ENCODE measurements around the gene RPL10.
A peak's percentile ranks its signal among the peaks of the same experiment; 100 is the strongest.
"Not testable (repeated sequence)": the region's sequence is repeated elsewhere in the genome, so short reads cannot be mapped to it uniquely, and the experiment has no call there.

RPL10 gene

DNA sequence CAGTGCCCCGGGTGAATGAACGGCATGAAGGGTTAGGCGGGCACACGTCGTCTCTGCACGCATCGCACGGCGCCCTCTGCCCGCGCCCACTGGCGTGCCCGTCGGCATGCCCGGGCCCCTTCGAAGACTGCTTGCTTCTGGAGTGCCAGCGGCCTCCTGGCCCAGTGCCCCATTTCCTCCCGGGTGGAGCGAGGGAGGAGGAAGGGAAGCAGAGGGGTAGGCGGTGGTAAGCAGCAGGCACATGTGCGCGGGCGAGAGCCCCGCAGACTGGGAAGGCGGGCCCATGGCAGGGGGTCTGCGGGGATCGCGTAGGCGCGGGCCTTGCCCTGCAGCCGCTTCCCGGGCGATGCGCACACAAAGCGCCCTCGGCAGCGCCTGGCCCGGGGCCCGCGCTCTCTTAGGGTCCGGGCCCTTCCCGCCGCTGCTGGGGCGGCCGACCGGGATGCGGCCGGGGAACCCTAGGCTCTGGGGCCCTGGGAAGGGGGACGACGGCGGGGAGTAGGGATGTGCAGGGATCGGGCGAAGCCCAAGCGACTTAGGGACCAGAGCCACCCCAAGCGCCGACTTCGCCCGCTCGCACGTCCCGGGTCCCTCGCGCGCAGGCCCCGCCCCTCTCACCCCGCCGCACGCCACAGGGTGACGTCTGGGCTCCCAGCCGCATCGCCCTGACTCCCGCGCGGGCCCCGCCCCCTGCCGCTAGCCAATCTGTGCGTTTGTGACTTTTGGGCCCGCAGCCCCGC is 19.9 kb upstream of the RPL10 start:
- peak; percentile 69 for DNase-seq (ENCODE audit: low read depth)

- DNase-seq (ENCODE audit: low read depth), result peak; percentile 98
These were observed 19.2 kb upstream of the RPL10 start, which contains the start of gene EMD for GRCh38 chrX:154378799-154379568. TSS of gene EMD (plus strand) at chrX:154379295. CDS start at chrX:154379485, 190 bp downstream.

GRCh38 chrX:154379569-154379951 is 18.6 kb upstream of the RPL10 start:
- DNase-seq (ENCODE audit: low read depth), result no peak

GRCh38 chrX:154380153-154380552 is 18.0 kb upstream of the RPL10 start:
- DNase-seq (ENCODE audit: low read depth), result no peak

GRCh38 chrX:154380787-154381186 is 17.4 kb upstream of the RPL10 start:
- no peak for DNase-seq (ENCODE audit: low read depth)

DNA sequence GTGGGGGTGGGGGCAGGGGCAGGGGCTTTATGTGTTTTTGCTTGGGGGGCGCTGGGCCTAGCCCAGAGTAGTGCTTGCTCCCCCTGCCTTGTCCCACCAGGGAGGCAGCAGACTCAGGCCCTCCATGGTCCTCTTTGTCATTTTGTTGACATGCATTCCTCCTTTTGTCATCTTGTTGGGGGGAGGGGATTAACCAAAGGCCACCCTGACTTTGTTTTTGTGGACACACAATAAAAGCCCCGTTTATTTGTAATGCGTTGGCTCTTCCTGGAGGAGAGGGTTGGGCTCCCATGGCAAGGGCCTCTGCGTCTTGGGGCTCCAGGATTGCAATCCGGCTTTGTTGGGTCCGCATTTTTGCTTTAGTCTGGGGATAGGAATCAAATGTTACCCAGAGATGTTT is 16.9 kb upstream of the RPL10 start:
- DNase-seq (ENCODE audit: low read depth), result no peak

DNA sequence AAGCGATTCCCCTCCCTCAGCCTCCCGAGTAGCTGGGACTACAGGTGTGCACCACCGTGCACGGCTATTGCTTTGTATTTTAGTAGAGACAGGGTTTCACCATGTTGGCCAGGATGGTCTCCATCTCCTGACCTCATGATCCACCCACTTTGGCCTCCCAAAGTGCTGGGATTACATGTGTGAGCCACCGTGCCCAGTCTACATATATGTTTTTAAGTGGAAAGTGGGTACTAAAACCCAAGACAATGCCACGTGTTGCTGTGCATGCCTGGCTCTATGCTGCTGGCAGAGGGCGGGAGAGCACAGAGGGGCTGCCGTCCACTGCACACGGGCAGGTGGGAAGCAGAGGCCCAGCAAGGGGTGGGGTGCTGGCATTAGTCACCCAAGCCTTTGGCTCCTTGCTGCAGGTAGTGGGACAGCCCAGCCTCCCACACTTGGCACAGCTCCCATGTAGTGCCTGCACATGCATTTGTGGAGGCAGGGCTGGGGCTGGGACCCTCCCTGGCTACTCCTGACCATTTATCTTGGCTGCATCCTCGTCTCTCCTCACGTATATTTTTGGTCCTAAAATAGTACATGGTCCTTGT is 15.6 kb upstream of the RPL10 start:
- DNase-seq (ENCODE audit: low read depth), result no peak

DNA sequence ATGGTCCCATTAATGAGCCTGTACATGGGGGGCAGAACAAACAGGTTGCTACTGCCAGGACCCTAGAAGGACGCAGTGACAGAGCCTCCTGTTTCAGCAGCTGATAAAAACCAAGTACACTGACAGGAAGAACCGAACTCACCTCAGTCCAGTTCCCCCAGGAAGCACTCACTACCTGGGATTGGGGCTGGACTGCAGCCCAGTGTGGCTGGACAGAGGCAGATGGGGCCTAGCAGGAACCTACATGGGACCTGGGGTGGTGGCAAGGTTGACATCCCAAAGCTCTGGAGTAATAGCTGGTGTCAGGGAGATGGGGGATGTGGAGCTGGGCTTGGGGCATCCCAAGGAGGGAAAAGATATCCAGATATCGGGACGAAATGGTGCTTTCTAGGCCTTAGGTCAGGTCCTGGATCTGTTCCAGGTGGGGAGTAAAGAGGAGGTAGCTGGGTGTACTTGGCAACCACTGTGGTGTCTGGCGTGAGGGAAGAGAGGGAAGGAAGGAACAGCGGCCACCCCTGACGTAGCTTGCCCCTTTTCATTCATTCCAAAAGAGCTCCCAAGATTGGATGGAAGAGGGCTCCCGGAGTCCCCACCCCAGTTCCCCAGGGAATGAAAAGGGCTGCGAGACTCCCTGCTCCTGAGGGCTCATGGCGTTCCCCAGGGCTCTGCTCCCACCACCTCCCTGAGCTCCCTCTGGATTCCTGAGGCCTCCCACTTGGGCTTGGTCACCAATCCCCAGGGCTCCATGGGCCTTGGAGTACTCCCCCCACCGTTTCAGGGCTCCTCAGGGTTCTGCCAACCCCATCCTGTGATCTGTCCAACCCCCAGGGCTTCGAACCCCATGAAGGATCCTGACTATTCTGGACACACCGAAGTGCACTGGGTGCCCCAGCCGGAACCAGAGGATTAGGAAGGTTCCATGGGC is 14.6 kb upstream of the RPL10 start:
- DNase-seq (ENCODE audit: low read depth), result no peak

DNA sequence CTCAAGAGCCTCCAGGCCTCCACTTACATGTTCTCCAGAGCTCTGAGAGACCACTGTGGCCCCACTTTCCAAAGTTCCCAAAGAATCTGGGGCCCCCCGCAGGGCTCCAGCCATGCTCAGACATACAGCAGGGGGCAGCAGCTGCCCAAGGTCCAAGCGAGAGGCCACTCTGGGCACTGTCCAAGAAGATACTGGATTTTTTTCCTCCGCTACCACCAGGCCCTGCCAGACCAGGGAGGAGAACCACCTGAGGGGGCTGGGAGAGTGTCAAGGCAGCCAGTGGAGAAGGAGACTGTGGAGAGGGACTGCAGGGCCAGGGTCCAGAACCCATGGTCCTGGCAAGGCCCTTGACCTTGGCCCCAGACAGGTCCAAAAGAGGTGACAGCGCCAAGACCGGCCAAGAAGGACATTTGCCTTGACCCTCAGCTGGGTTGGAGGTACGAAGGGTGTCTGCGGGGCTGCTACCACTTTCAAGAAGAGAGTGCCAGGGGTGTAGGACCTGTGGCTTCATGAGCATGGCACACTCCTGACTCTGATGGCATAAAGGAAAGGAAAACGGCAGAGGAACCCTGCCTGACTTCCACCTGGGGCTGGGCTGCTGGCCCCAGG is 13.8 kb upstream of the RPL10 start:
- peak; percentile 49 for DNase-seq (ENCODE audit: low read depth)

DNA sequence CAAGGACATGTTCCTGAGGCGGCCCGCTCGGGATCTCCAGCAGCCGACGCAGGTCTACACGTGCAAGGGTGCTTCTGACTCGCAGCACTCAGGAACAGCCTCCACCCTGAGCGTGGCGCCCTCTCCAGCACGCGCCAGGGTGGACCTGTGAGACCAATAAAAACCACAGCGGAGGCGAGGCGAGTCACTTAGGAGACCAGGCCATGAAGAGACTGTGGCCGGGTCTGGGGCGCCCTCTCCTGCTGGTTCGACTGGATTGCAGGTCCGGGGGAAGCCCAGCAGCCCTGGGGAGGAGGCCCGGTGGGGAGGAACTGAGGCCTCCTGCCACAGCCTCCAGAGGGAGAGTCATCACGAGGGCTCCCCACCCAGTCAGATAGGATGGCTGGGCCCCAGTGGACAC is 10.1 kb upstream of the RPL10 start:
- not testable (repeated sequence) for DNase-seq (ENCODE audit: low read depth)

DNA sequence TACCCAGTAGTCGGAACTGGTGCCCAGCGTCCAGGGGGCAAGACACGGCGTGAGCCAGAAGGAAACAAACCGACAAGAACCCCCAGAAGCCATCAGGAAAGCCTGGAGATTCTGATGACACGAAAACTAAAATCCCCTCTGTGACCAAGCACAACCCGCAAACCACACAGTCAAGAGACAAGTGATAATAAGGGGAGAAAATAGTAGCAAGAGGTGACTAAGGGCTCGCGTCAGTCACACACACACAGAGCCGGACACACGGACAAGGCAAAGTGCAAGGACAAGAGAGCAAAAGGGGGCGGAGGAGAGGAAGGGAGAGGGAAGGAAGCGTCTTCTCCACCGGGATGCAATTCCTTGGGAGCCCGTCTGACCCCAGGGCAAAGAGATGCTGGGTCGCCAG is 9.5 kb upstream of the RPL10 start:
- not testable (repeated sequence) for DNase-seq (ENCODE audit: low read depth)

DNA sequence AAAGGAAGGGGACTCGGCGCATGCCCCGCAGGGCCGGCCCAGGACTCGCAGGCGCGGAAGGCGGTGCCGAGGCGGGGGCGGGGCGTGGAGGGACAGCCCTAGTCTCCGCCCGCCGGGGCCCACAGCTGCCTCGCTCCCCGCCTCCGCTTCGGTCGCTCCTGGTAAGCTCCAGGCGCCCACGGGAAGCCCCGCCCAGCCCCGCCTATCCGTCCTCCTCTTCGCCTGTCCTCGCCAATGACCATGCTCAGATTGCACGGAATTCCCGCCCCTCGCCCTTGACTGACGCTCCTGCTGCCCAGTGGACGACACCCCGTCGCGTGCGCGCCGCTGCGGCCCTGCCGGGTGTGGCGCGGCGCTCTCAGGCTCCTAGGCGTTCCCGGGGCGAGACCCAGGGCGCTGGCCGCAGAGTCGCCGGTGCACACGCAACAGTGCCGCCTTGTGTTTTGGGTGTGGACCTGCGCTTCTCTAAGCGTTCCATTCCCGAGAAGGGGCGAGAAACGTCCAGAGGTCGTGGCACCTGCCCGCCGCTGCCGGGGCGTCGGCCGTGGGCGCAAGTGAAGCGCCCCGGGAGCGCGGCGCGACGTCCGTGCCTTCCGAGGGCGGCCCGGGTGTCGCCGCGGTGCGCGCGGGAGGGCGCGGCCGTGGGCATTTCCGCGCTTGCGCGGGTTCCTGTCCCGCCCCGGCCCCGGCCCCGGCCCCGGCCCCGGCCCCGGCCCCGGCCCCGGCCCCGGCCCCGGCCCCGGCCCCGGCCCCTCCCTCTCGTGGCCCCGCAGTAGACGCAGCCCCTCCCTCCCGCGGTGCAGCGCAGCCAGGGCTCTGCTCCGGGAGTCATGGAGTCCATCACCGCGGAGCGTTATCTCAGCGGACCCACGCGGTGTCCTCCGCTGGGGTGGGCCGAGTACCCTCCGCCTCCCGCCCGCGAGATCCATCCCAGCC is 8.1 kb upstream of the RPL10 start:
- DNase-seq (ENCODE audit: low read depth), result not testable (repeated sequence)

GRCh38 chrX:154396363-154396762 is 1.8 kb upstream of the RPL10 start:
- not testable (repeated sequence) for DNase-seq (ENCODE audit: low read depth)

DNA sequence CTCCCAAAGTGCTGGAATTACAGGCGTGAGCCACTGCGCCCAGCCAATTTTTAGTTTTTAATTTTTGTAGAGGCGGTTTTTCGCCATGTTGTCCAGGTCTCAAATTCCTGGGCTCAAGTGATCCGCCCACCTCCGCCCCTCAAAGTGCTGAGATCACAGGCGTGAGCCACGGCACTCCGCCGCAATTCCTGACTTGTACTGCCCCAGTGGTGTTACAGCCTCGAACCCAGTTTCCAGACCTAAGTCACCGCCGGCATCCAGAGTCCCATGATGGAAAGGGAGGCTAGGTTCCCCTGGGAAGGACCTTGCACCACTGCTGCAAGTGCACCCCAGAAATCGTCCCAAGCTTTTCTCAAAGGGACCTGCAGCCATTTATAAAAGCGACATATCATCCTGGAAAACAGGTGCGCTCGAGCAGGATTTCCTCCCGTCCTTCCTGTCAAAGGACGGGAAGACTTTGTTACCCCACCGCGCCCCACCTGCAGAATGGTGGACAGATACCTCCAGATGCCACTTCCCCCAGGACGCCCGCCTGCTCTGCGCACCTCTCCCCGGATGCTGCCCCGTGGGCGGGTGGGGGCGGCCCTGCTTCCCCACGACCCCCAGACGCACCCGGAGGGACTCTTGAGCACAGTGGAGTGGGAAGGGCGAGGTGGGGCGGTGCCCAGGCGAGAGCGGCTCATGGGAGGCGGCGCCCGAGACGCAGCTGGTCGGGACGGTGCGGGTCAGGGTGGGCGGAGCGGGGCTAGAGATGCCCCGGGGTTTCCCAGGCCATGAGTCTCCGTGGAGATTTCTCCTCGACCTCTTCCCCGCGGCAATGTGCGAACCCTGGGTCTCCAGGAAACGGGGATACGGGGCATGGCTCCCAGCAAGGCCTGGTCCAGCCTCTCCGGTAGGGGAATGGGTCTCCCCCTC is 947 bp upstream of the RPL10 start:
- DNase-seq (ENCODE audit: low read depth), result peak; percentile 76

- peak; percentile 84 for DNase-seq (ENCODE audit: low read depth)
These were observed 720 bp downstream of the RPL10 start for GRCh38 chrX:154398668-154399526.

DNA sequence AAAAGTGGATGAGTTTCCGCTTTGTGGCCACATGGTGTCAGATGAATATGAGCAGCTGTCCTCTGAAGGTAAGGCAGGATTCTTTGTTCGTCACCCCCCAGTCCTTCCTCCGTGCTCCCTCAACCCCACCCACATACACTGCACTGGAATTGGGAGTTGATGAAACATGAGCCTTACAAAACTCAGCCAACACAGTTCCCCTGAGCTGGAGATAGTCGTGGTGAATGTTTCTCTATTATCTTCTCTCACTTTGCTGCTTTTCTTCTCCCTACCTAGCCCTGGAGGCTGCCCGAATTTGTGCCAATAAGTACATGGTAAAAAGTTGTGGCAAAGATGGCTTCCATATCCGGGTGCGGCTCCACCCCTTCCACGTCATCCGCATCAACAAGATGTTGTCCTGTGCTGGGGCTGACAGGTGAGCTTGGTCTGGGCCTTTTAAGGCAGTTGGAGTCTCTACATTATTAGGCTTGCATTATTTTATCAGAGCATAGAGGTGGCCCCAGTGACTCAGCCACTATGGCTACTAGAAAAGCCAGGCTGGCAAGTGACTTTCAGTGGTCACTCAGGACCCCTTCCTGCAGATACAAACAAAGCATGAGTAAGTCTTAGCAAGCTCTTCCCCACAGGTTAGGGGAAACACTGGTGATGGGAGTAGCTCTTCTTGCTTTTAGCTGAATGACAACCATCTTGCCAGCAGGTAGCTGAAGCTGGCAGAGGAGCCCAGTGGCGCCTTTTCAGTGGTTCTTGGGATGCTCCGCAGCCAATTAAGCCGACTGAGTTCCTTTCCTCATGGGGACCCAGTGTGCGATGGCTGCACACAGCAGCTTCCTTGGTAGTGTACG is 1.6 kb downstream of the RPL10 start:
- DNase-seq (ENCODE audit: low read depth), result peak; percentile 27

DNA sequence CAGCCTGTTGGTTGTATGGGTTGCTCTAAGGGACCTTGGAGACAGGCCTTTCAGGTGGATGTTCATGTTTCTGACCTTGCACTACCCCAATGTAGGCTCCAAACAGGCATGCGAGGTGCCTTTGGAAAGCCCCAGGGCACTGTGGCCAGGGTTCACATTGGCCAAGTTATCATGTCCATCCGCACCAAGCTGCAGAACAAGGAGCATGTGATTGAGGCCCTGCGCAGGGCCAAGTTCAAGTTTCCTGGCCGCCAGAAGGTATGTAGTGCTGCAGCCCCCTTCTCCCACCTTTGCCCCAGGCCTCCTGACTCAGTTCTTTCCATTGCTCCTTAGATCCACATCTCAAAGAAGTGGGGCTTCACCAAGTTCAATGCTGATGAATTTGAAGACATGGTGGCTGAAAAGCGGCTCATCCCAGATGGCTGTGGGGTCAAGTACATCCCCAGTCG is 2.2 kb downstream of the RPL10 start:
- DNase-seq (ENCODE audit: low read depth), result not testable (repeated sequence)
